ENCODE measurements around the gene EXOC3.
A peak's percentile ranks its signal among the peaks of the same experiment; 100 is the strongest.

Gene EXOC3

GRCh38 chr5:440401-441201 is 2.4 kb upstream of the EXOC3 start:
- no peak for DNase-seq (ENCODE audit: low read depth, low spot score)
- H3K4me3 ChIP-seq (ENCODE audit: low read depth, low read length): no peak overlapping the region
- CTCF ChIA-PET: interaction anchor here (1.2 to 4.0 kb wide), 4 partner anchors 10 to 252 kb away, joined by 3 to 37 read pairs (median 5); no protein-coding TSS in a partner anchor
- TF ChIP-seq, protein P1, sequence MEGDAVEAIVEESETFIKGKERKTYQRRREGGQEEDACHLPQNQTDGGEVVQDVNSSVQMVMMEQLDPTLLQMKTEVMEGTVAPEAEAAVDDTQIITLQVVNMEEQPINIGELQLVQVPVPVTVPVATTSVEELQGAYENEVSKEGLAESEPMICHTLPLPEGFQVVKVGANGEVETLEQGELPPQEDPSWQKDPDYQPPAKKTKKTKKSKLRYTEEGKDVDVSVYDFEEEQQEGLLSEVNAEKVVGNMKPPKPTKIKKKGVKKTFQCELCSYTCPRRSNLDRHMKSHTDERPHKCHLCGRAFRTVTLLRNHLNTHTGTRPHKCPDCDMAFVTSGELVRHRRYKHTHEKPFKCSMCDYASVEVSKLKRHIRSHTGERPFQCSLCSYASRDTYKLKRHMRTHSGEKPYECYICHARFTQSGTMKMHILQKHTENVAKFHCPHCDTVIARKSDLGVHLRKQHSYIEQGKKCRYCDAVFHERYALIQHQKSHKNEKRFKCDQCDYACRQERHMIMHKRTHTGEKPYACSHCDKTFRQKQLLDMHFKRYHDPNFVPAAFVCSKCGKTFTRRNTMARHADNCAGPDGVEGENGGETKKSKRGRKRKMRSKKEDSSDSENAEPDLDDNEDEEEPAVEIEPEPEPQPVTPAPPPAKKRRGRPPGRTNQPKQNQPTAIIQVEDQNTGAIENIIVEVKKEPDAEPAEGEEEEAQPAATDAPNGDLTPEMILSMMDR (IDR thresholded peaks at IDR 0.05; ENCODE audit: insufficient read depth, low read length, missing control alignments): no peak
- POLR2A ChIA-PET: no interaction called here

GRCh38 chr5:441996-442334 is 1.0 kb upstream of the EXOC3 start:
- peak overlapping the region; percentile 99 for H3K4me3 ChIP-seq (ENCODE audit: low read depth, low read length)
- CTCF ChIA-PET: interaction anchor here (1.0 to 4.0 kb wide), 3 partner anchors 11 to 254 kb away, joined by 3 to 37 read pairs (median 3); no protein-coding TSS in a partner anchor
- TF ChIP-seq, protein P1 (IDR thresholded peaks at IDR 0.05; ENCODE audit: insufficient read depth, low read length, missing control alignments): no peak
- no peak for DNase-seq (ENCODE audit: low read depth, low spot score)
- POLR2A ChIA-PET: no interaction called here

DNA sequence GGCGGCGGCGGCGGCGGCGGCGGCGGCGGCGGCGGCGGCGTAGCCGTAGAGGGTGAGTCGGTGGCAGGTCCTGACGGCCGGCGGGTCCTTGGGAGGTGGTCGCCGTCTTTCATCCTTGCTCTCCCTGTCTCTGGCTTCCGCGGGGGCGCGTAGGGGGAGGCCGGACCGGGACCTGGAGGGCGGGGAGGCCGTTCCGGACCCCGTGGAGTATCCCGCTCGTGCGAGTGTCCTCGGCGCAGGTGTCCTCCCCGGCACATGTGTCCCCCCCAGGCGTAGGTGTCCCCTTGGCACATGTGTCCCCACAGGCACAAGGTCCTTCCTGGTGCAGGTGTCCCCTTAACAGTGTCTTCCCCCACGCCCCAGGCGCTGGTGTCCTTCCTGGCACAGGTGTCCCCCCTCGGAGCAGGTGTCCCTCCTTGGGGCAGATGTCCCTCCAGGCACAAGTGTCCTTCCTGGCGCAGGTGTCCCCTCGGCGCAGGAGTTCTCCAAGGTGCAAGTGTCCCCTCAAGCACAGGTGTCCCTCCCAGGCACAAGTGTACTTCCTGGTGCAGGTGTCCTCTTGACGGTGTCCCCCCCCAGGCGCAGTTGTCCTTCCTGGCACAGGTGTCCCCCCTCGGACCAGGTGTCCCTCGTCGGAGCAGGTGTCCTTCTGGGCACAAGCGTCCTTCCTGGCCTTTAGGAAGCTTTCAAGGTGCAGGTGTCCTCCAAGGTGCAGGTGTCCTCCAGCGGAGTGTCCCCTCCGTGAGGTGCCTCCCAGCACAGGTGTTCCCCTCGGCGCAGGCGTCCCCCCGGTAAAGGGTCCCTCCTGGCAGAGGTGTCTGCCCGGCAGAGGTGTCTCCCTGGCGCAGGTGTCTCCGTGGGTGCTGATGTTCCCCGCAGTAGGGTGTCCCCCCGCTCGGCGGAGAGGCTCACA is 519 bp downstream of the EXOC3 start:
- H3K4me3 ChIP-seq (ENCODE audit: low read depth, low read length): peak overlapping the region; percentile 99
- TF ChIP-seq, protein P1 (IDR thresholded peaks at IDR 0.05; ENCODE audit: insufficient read depth, low read length, missing control alignments): no peak
- ChIA-PET CTCF (interaction anchor here (0.5 to 5.3 kb wide), 7 partner anchors 9 to 255 kb away, joined by 3 to 45 read pairs (median 3); no protein-coding TSS in a partner anchor), POLR2A (no interaction called here)
- DNase-seq (ENCODE audit: low read depth, low spot score): no peak

GRCh38 chr5:444226-444625 is 1.2 kb downstream of the EXOC3 start:
- POLR2A ChIA-PET: no interaction called here
- no peak for DNase-seq (ENCODE audit: low read depth, low spot score)
- CTCF ChIA-PET: interaction anchor here (0.6 to 5.3 kb wide), 7 partner anchors 10 to 257 kb away, joined by 3 to 45 read pairs (median 3); partner anchors contain the start of gene AHRR
- TF ChIP-seq, protein P1 (IDR thresholded peaks at IDR 0.05; ENCODE audit: insufficient read depth, low read length, missing control alignments): no peak
- H3K4me3 ChIP-seq (ENCODE audit: low read depth, low read length): peak overlapping the region; percentile 99

- H3K4me3 ChIP-seq (ENCODE audit: low read depth, low read length): no peak overlapping the region
- TF ChIP-seq, protein P1 (IDR thresholded peaks at IDR 0.05; ENCODE audit: insufficient read depth, low read length, missing control alignments): no peak
- POLR2A ChIA-PET: no interaction called here
- CTCF ChIA-PET: interaction anchor here (1.0 to 5.3 kb wide), 17 partner anchors 8 to 460 kb away, joined by 3 to 45 read pairs (median 9); partner anchors contain the start of gene AHRR
- no peak for DNase-seq (ENCODE audit: low read depth, low spot score)
These were observed 2.6 kb downstream of the EXOC3 start for GRCh38 chr5:445591-445990.

Data from AG04449 (cell line).